Measurements from ENCODE around the gene MRTFA. TPM values are rescaled to one million over a fixed set of nuclear protein-coding genes. Genes with fewer than 3 reads are reported as not detected.
"Not testable (repeated sequence)": the region's sequence is repeated elsewhere in the genome, so short reads cannot be mapped to it uniquely, and the experiment has no call there.

The MRTFA gene
- total RNA-seq, 2 experiments from 2014 or later, result 47.7 to 66.9 TPM

DNA sequence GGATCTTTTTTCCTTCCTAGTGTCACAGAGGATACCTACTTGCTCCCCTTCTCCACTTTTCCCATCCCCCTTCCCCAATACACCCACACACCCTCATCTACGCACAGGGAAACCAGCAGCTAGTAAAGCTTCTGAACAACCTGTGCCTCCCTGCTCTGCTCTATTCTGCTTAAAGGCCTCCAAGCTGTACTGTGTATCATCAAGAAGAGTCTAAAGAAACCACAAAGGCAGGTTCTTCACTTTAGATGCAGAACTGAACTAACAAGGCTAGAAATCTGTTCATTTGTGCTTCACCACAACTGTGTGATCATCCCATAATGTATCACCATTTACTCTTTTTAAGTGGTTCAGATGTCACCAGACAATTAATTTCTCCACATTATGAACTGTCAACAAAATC lies 133.6 kb downstream of the MRTFA start:
- Histone ChIP-seq H2AFZ (ENCODE audit: low read length) (no peak overlapping the region), H3K4me3 (ENCODE audit: low read depth, low read length, poor library complexity, severe bottlenecking) (no peak overlapping the region), H4K20me1 (ENCODE audit: insufficient read depth, low read length) (no peaks in the 10 kb centered on the region), H3K79me2 (ENCODE audit: insufficient read depth, low read depth, low read length) (peaks cover 12% of the 10 kb centered on the region; the same call in 1 of the 2 replicates), H3K9me2 (ENCODE audit: insufficient read depth, low read length) (no peaks in the 10 kb centered on the region), H3K36me3 (ENCODE audit: insufficient read depth, low read length) (peaks cover 3% of the 10 kb centered on the region; the same call in 1 of the 2 replicates), H3K9me3 (ENCODE audit: low read length) (no peaks in the 10 kb centered on the region), H3K27ac (ENCODE audit: low read depth, low read length, poor library complexity, severe bottlenecking) (no peak overlapping the region), H3K4me2 (ENCODE audit: low read length) (no peak overlapping the region), H3K4me1 (ENCODE audit: insufficient read depth, low read length, poor library complexity, severe bottlenecking) (peaks cover 49% of the 10 kb centered on the region)
- ChIA-PET CTCF (ENCODE audit: unreplicated experiment) (no interaction called here), POLR2A (interaction anchor here (0.9 kb wide), 1 partner anchor 14 kb away, joined by 3 read pairs; no protein-coding TSS in a partner anchor)
- TF ChIP-seq EZH2phosphoT487 (IDR thresholded peaks at IDR 0.05; ENCODE audit: borderline replicate concordance, low read depth, low read length), result no peak
- TF ChIP-seq CTCF (conservative IDR thresholded peaks at IDR 0.05; ENCODE audit: low read length), result no peak
- BruUV-seq (replicated peaks), result no TSS peak
- intact Hi-C loops (cut with micrococcal nuclease; ENCODE audit: unreplicated experiment), result no loop called here
- DNase-seq (ENCODE audit: low spot score), result no peak

DNA sequence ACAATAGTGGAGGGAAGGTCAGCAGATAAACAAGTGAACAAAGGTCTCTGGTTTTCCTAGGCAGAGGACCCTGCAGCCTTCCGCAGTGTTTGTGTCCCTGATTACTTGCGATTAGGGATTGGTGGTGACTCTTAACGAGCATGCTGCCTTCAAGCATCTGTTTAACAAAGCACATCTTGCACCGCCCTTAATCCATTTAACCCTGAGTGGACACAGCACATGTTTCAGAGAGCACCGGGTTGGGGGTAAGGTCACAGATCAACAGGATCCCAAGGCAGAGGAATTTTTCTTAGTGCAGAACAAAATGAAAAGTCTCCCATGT lies 136.1 kb downstream of the MRTFA start:
- POLR2A ChIA-PET, result not testable (repeated sequence)

GRCh38 chr22:40499209-40499623 lies 137.3 kb downstream of the MRTFA start:
- H2AFZ ChIP-seq (ENCODE audit: low read length), result no peak overlapping the region
- DNase-seq (ENCODE audit: low spot score), result no peak
- H3K4me1 ChIP-seq (ENCODE audit: insufficient read depth, low read length, poor library complexity, severe bottlenecking), result peaks cover 45% of the 10 kb centered on the region
- H3K9me2 ChIP-seq (ENCODE audit: insufficient read depth, low read length), result no peaks in the 10 kb centered on the region
- H3K9me3 ChIP-seq (ENCODE audit: low read length), result no peaks in the 10 kb centered on the region
- no peaks in the 10 kb centered on the region for H4K20me1 ChIP-seq (ENCODE audit: insufficient read depth, low read length)
- BruUV-seq (replicated peaks), result no TSS peak
- H3K4me3 ChIP-seq (ENCODE audit: low read depth, low read length, poor library complexity, severe bottlenecking), result no peak overlapping the region
- H3K36me3 ChIP-seq (ENCODE audit: insufficient read depth, low read length), result peaks cover 3% of the 10 kb centered on the region; the same call in 1 of the 2 replicates
- peak overlapping the region; percentile 24 for H3K27ac ChIP-seq (ENCODE audit: low read depth, low read length, poor library complexity, severe bottlenecking)
- ChIA-PET POLR2A (no interaction called here), CTCF (ENCODE audit: unreplicated experiment) (no interaction called here)
- intact Hi-C loops (cut with micrococcal nuclease; ENCODE audit: unreplicated experiment), result no loop called here
- H3K79me2 ChIP-seq (ENCODE audit: insufficient read depth, low read depth, low read length), result peaks cover 4% of the 10 kb centered on the region; the same call in 1 of the 2 replicates
- no peak overlapping the region for H3K4me2 ChIP-seq (ENCODE audit: low read length)
- TF ChIP-seq CTCF (conservative IDR thresholded peaks at IDR 0.05; ENCODE audit: low read length), result no peak

More for the DNA sequence above, 136.1 kb downstream of the MRTFA start:
- CTCF ChIA-PET (ENCODE audit: unreplicated experiment); H3K36me3 ChIP-seq (ENCODE audit: insufficient read depth, low read length); H3K9me2 ChIP-seq (ENCODE audit: insufficient read depth, low read length); DNase-seq (ENCODE audit: low spot score); H3K9me3 ChIP-seq (ENCODE audit: low read length); H2AFZ ChIP-seq (ENCODE audit: low read length); H3K79me2 ChIP-seq (ENCODE audit: insufficient read depth, low read depth, low read length); BruUV-seq (replicated peaks); H3K4me2 ChIP-seq (ENCODE audit: low read length); H3K4me3 ChIP-seq (ENCODE audit: low read depth, low read length, poor library complexity, severe bottlenecking); H4K20me1 ChIP-seq (ENCODE audit: insufficient read depth, low read length); intact Hi-C loops (cut with micrococcal nuclease; ENCODE audit: unreplicated experiment); H3K27ac ChIP-seq (ENCODE audit: low read depth, low read length, poor library complexity, severe bottlenecking): not testable (repeated sequence)
- peaks cover 48% of the 10 kb centered on the region for H3K4me1 ChIP-seq (ENCODE audit: insufficient read depth, low read length, poor library complexity, severe bottlenecking)
